Effector CD4-positive, alpha-beta T cell (primary cell): ENCODE measurements around the gene NUBP1.
"Not testable (repeated sequence)": the region's sequence is repeated elsewhere in the genome, so short reads cannot be mapped to it uniquely, and the experiment has no call there.

Source experiments
- DNase-seq: peaks from one replicate; pipeline ENCODE4 v3.0.0-alpha.2; 2020

NUBP1 gene

GRCh38 chr16:10752843-10753523 lies 9.3 kb downstream of the NUBP1 start:
- no peak for DNase-seq

- DNase-seq = no peak
Observed at GRCh38 chr16:10753670-10754069, 10.0 kb downstream of the NUBP1 start.

- no peak for DNase-seq
Observed at GRCh38 chr16:10754941-10755340, 11.3 kb downstream of the NUBP1 start.

GRCh38 chr16:10756574-10756973 lies 12.9 kb downstream of the NUBP1 start:
- no peak for DNase-seq

- DNase-seq = no peak
Observed at GRCh38 chr16:10760858-10761257, 17.2 kb downstream of the NUBP1 start.

GRCh38 chr16:10761373-10761772 lies 17.7 kb downstream of the NUBP1 start:
- DNase-seq = no peak

- DNase-seq = no peak
Observed at GRCh38 chr16:10762336-10763016, 18.8 kb downstream of the NUBP1 start.

- DNase-seq = no peak
Observed at GRCh38 chr16:10763456-10763855, 19.8 kb downstream of the NUBP1 start.

GRCh38 chr16:10765772-10766171 lies 22.1 kb downstream of the NUBP1 start:
- no peak for DNase-seq

GRCh38 chr16:10767127-10767526 lies 23.5 kb downstream of the NUBP1 start:
- no peak for DNase-seq

- no peak for DNase-seq
Observed at GRCh38 chr16:10769381-10769780, 25.7 kb downstream of the NUBP1 start.

GRCh38 chr16:10770907-10771306 lies 27.3 kb downstream of the NUBP1 start:
- DNase-seq = no peak

- DNase-seq = no peak
Observed at GRCh38 chr16:10776280-10776679, 32.6 kb downstream of the NUBP1 start.

- DNase-seq = not testable (repeated sequence)
Observed at GRCh38 chr16:10776923-10777322, 33.3 kb downstream of the NUBP1 start.

- no peak for DNase-seq
Observed at GRCh38 chr16:10777356-10777755, 33.7 kb downstream of the NUBP1 start.

- not testable (repeated sequence) for DNase-seq
Observed at GRCh38 chr16:10779908-10780307, 36.3 kb downstream of the NUBP1 start.

- DNase-seq = no peak
Observed at GRCh38 chr16:10780628-10781027, 37.0 kb downstream of the NUBP1 start.

GRCh38 chr16:10782628-10783027 lies 39.0 kb downstream of the NUBP1 start:
- DNase-seq = no peak

GRCh38 chr16:10787304-10787703 lies 43.7 kb downstream of the NUBP1 start:
- no peak for DNase-seq

- not testable (repeated sequence) for DNase-seq
Observed at GRCh38 chr16:10788630-10789029, 45.0 kb downstream of the NUBP1 start.

GRCh38 chr16:10791048-10791447 lies 47.4 kb downstream of the NUBP1 start:
- no peak for DNase-seq

- DNase-seq = no peak
Observed at GRCh38 chr16:10799736-10800135, 56.1 kb downstream of the NUBP1 start.

GRCh38 chr16:10805334-10805733 lies 61.7 kb downstream of the NUBP1 start:
- DNase-seq = no peak

- DNase-seq = no peak
Observed at GRCh38 chr16:10806698-10807097, 63.1 kb downstream of the NUBP1 start.

GRCh38 chr16:10808218-10808617 lies 64.6 kb downstream of the NUBP1 start:
- no peak for DNase-seq
